ENCODE data around the gene SSB.
"Not testable (repeated sequence)": the region's sequence is repeated elsewhere in the genome, so short reads cannot be mapped to it uniquely, and the experiment has no call there.

Gene SSB

DNA sequence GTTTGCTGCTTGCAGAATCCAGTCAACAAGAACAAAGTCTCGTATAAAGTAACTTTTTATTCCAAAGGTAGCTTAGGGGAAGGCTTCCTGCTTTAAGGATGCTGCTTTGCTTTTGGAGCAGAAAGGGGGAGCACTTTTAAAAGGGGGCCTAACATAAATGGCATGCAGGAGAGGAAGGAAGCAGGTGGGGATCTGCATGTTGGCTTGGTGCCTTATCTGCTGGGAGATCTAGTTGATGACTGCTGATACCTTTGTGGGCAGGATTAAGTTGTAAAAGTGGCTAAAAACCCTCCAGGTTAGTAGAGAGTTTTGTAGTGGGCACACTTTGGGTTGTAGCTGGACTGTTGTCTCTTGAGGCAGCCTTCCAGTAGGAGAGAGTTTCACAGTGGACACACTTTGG, 51.0 kb downstream of the SSB start:
- no peak for DNase-seq (ENCODE audit: low read depth in 1 of 2, low spot score in 1 of 2)
- in situ Hi-C loops (cut with HindIII; ENCODE audit: low pct_unique_long_range_greater_than_20kb, low sequenced_read_pairs) = no loop called here

DNA sequence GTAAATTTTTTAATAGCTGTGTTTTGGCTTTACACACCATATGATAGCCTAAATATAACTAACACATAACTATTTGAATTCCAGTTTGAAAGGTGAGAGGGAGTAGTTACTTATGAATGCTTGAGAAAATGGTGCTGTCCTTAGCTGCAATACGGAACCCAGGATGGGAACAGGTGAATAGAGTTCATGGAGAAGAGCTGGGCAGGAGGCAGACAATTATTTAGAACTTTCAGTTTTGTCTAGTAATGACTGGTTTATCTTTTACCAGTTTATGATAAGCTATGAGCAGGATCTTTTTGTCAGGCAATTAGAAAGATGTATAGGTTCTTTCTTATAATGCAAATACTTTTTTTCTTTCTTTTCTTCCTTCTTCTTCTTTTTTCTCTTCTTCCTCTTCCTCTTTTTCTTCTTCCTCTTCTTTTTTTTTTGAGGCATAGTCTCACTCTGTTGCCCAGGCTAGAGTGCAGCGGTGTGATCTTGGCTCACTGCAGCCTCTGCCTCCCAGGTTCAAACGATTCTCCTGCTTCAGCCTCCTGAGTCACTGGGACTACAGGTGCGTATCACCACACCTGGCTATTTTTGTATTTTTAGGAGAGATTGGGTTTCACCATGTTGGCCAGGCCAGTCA, 54.5 kb downstream of the SSB start:
- TF ChIP-seq JUND (IDR thresholded peaks at IDR 0.05; ENCODE audit: low read depth) = no peak
- DNase-seq (ENCODE audit: low read depth in 1 of 2, low spot score in 1 of 2) = no peak

More for the DNA sequence above, 51.0 kb downstream of the SSB start:
- no peak for TF ChIP-seq JUND (IDR thresholded peaks at IDR 0.05; ENCODE audit: low read depth)

DNA sequence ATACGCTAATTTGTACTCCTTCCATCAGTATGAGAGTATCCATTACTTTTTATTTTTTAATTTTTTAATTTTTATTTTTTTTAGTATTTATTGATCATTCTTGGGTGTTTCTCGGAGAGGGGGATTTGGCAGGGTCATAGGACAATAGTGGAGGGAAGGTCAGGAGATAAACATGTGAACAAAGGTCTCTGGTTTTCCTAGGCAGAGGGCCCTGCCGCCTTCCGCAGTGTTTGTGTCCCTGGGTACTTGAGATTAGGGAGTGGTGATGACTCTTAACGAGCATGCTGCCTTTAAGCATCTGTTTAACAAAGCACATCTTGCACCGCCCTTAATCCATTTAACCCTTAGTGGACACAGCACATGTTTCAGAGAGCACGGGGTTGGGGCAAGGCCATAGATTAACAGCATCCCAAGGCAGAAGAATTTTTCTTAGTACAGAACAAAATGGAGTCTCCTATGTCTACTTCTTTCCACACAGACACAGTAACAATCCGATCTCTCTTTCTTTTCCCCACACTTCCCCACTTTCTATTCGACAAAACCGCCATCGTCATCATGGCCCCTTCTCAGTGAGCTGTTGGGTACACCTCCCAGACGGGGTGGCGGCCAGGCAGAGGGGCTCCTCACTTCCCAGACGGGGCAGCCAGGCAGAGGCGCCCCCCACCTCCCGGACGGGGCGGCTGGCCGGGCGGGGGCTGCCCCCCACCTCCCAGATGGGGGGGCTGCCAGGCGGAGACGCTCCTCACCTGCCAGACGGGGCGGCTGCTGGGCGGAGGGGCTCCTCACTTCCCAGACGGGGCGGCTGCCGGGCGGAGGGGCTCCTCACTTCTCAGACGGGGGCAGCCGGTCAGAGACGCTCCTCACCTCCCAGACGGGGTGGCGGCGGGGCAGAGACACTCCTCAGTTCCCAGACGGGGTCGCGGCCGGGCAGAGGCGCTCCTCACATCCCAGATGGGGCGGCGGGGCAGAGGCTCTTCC, 56.9 kb downstream of the SSB start:
- DNase-seq (ENCODE audit: low read depth in 1 of 2, low spot score in 1 of 2); in situ Hi-C loops (cut with HindIII; ENCODE audit: low pct_unique_long_range_greater_than_20kb, low sequenced_read_pairs): not testable (repeated sequence)

More for the DNA sequence above, 54.5 kb downstream of the SSB start:
- in situ Hi-C loops (cut with HindIII; ENCODE audit: low pct_unique_long_range_greater_than_20kb, low sequenced_read_pairs) = no loop called here

DNA sequence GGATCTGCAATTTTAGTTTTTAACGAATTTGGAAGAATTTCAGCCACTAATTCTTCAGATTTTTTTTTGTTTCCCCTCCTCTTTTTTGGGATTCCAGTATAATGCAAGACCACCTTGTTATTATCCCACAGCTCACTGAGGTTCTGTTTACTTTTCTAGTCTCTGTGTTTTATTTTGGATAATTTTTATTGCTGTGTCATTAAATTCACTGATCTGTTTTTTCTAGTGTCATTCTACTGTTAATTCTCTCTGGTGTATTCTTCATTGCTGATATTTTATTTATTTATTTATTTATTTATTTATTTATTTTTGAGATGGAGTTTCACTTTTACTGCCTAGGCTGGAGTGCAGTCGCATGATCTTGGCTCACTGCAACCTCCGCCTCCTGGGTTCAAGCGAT, 60.8 kb downstream of the SSB start:
- no peak for DNase-seq (ENCODE audit: low read depth in 1 of 2, low spot score in 1 of 2)
- in situ Hi-C loops (cut with HindIII; ENCODE audit: low pct_unique_long_range_greater_than_20kb, low sequenced_read_pairs) = no loop called here
- no peak for TF ChIP-seq JUND (IDR thresholded peaks at IDR 0.05; ENCODE audit: low read depth)

DNA sequence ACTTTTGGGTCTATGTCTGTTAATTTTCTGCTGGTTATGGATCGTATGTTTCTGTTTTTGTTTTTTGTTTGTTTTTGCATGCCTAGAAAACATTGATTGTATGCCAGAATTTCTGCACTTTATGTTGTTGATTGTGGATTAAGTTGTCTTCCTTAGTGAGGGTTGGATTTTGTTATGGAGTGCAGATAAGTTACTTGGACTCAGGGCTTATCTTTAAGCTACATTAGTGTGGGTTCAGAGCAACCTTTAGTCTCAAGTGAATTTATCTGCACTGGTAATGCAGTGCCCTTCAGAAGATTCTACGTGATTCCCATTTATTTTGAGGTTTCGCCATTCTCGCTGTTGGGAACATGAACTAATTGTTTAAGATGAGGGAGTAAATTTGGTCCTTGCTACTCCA, 61.5 kb downstream of the SSB start:
- in situ Hi-C loops (cut with HindIII; ENCODE audit: low pct_unique_long_range_greater_than_20kb, low sequenced_read_pairs) = no loop called here
- DNase-seq (ENCODE audit: low read depth in 1 of 2, low spot score in 1 of 2) = no peak
- TF ChIP-seq JUND (IDR thresholded peaks at IDR 0.05; ENCODE audit: low read depth) = no peak

Data from T47D (cell line).